Spinal cord (tissue), 10 donors: Measurements from ENCODE around the gene SEL1L3. TPM values are rescaled to one million over a fixed set of nuclear protein-coding genes. Genes with fewer than 3 reads are reported as not detected.

Experiments used
- DNase-seq, 6 donors: peaks; one replicate each; pipeline versions ENCODE4 v3.0.0 to v3.0.0-alpha.2; 2013 to 2015; ENCODE audit warnings: low spot score in 6 of 6, low read depth in 4 of 6
- H3K27ac ChIP-seq: one replicate; pipeline ENCODE4 v1.5.1; 2013; ENCODE audit warnings: low read depth, low read length, control low read depth
- H3K27me3 ChIP-seq: one replicate; pipeline ENCODE4 v1.6.1; 2013; ENCODE audit warnings: low read length; ENCODE audit not compliant: control insufficient read depth, insufficient read depth
- H3K36me3 ChIP-seq: one replicate; pipeline ENCODE4 v1.6.1; 2013; ENCODE audit warnings: low read length; ENCODE audit not compliant: control insufficient read depth, insufficient read depth
- H3K4me1 ChIP-seq: one replicate; pipeline ENCODE4 v1.6.1; 2013; ENCODE audit warnings: low read length; ENCODE audit not compliant: control insufficient read depth, insufficient read depth
- H3K4me3 ChIP-seq: one replicate; pipeline ENCODE4 v1.5.1; 2013; ENCODE audit warnings: low read depth, low read length, control low read depth
- H3K9me3 ChIP-seq: one replicate; pipeline ENCODE4 v1.6.1; 2013; ENCODE audit warnings: low read length; ENCODE audit not compliant: control insufficient read depth, insufficient read depth
- WGBS: methylation state at CpG from one replicate; pipeline ENCODE4 v1.1.5; 2013; ENCODE audit warnings: missing lambda C conversion rate; ENCODE audit not compliant: insufficient coverage; 5-methylcytosine and 5-hydroxymethylcytosine counted together
- polyA plus RNA-seq, 2 donors: library from polyadenylated mRNA; unstranded; fragments of 120-200 nt; gene quantifications; one replicate each; pipeline ENCODE4 v1.2.1, GENCODE V29; 2013; ENCODE audit not compliant: insufficient read length in 2 of 2
- total RNA-seq, 2 donors: library from RNA; depleted of rRNA in 1 of 2; stranded (reverse); fragments of 120-200 nt in 1 of 2; fragments of >200 nt in 1 of 2; gene quantifications; one replicate each; pipeline versions ENCODE4 v1.2.3 to v1.2.4, GENCODE V29; 2013 to 2014
- donor health status: healthy.

SEL1L3 gene
- total and polyA plus RNA-seq, 4 donors, result 19.2 to 27.5 (median 22.6) TPM

GRCh38 chr4:25800245-25800644, 62.5 kb downstream of the SEL1L3 start:
- Histone ChIP-seq H3K4me1 (peaks cover 15% of the 10 kb centered on the region), H3K27ac (no peak overlapping the region), H3K4me3 (no peak overlapping the region), H3K27me3 (no peaks in the 10 kb centered on the region), H3K9me3 (no peaks in the 10 kb centered on the region), H3K36me3 (peaks cover 11% of the 10 kb centered on the region)
- WGBS, result no CpG with 5 or more reads among the region's 2 CpGs
- no peak for DNase-seq

GRCh38 chr4:25799522-25799921, 63.3 kb downstream of the SEL1L3 start:
- whole genome bisulfite sequencing, result 75% methylated on average over 5 of the region's 5 CpGs
- no peak overlapping the region for H3K27ac ChIP-seq
- no peak overlapping the region for H3K4me3 ChIP-seq
- no peak for DNase-seq
- H3K36me3 ChIP-seq, result peaks cover 12% of the 10 kb centered on the region
- H3K4me1 ChIP-seq, result peaks cover 15% of the 10 kb centered on the region
- H3K27me3 ChIP-seq, result no peaks in the 10 kb centered on the region
- no peaks in the 10 kb centered on the region for H3K9me3 ChIP-seq

- no peak overlapping the region for H3K4me3 ChIP-seq
- no peak overlapping the region for H3K27ac ChIP-seq
- WGBS, result 49% methylated on average over 8 of the region's 8 CpGs
- H3K27me3 ChIP-seq, result no peaks in the 10 kb centered on the region
- peaks cover 12% of the 10 kb centered on the region for H3K36me3 ChIP-seq
- peaks cover 15% of the 10 kb centered on the region for H3K4me1 ChIP-seq
- H3K9me3 ChIP-seq, result no peaks in the 10 kb centered on the region
- peak in 1 of 6 donors; percentile 41 for DNase-seq
Measured at GRCh38 chr4:25797136-25797535, 65.7 kb downstream of the SEL1L3 start.

GRCh38 chr4:25795566-25796454, 67.0 kb downstream of the SEL1L3 start:
- DNase-seq, result no peak
- Histone ChIP-seq H3K27me3 (no peaks in the 10 kb centered on the region), H3K9me3 (no peaks in the 10 kb centered on the region), H3K36me3 (peaks cover 12% of the 10 kb centered on the region), H3K4me3 (no peak overlapping the region), H3K4me1 (peaks cover 15% of the 10 kb centered on the region), H3K27ac (no peak overlapping the region)
- WGBS, result 56% methylated on average over 6 of the region's 12 CpGs

- Histone ChIP-seq H3K36me3 (peaks cover 12% of the 10 kb centered on the region), H3K4me1 (peaks cover 15% of the 10 kb centered on the region), H3K4me3 (no peak overlapping the region), H3K27ac (no peak overlapping the region), H3K27me3 (no peaks in the 10 kb centered on the region), H3K9me3 (no peaks in the 10 kb centered on the region)
- 100% methylated on average over 1 of the region's 4 CpGs for WGBS
- DNase-seq, result no peak
Measured at GRCh38 chr4:25795091-25795490, 67.7 kb downstream of the SEL1L3 start.

GRCh38 chr4:25792876-25793275, 69.9 kb downstream of the SEL1L3 start:
- Histone ChIP-seq H3K36me3 (peaks cover 7% of the 10 kb centered on the region), H3K27ac (no peak overlapping the region), H3K9me3 (no peaks in the 10 kb centered on the region), H3K27me3 (no peaks in the 10 kb centered on the region), H3K4me1 (peaks cover 15% of the 10 kb centered on the region), H3K4me3 (no peak overlapping the region)
- no peak for DNase-seq
- WGBS, result 96% methylated on average over 3 of the region's 4 CpGs

- no peak for DNase-seq
- WGBS, result 72% methylated on average over 5 of the region's 5 CpGs
- H3K4me1 ChIP-seq, result peaks cover 15% of the 10 kb centered on the region
Measured at GRCh38 chr4:25792200-25792791, 70.5 kb downstream of the SEL1L3 start.

GRCh38 chr4:25790024-25790423, 72.8 kb downstream of the SEL1L3 start:
- Histone ChIP-seq H3K4me3 (no peak overlapping the region), H3K4me1 (no peaks in the 10 kb centered on the region), H3K9me3 (no peaks in the 10 kb centered on the region), H3K36me3 (no peaks in the 10 kb centered on the region), H3K27me3 (no peaks in the 10 kb centered on the region), H3K27ac (no peak overlapping the region)
- DNase-seq, result no peak
- WGBS, result 92% methylated on average over 5 of the region's 5 CpGs

More at GRCh38 chr4:25792200-25792791, 70.5 kb downstream of the SEL1L3 start:
- Histone ChIP-seq H3K9me3 (no peaks in the 10 kb centered on the region), H3K27me3 (no peaks in the 10 kb centered on the region), H3K36me3 (peaks cover 7% of the 10 kb centered on the region), H3K4me3 (no peak overlapping the region), H3K27ac (no peak overlapping the region)

GRCh38 chr4:25788703-25789238, 74.0 kb downstream of the SEL1L3 start:
- Histone ChIP-seq H3K27me3 (no peaks in the 10 kb centered on the region), H3K36me3 (no peaks in the 10 kb centered on the region)

More at GRCh38 chr4:25788703-25789238, 74.0 kb downstream of the SEL1L3 start:
- Histone ChIP-seq H3K4me3 (no peak overlapping the region), H3K9me3 (no peaks in the 10 kb centered on the region), H3K27ac (no peak overlapping the region), H3K4me1 (no peaks in the 10 kb centered on the region)
- DNase-seq, result no peak
- WGBS, result 88% methylated on average over 2 of the region's 4 CpGs
